ENCODE results near the gene CFH.

The CFH gene

GRCh38 chr1:196674908-196675307 is 23.1 kb downstream of the CFH start:
- Histone ChIP-seq H3K27me3 (ENCODE audit: insufficient read depth, low read depth) (no peaks in the 10 kb centered on the region), H3K27ac (no peak overlapping the region), H4K20me1 (ENCODE audit: insufficient read depth) (no peaks in the 10 kb centered on the region), H3K4me3 (IDR thresholded peaks at IDR 0.05; ENCODE audit: insufficient read depth, low read depth, low read length) (no peak overlapping the region), H2AFZ (ENCODE audit: low read depth) (no peak overlapping the region), H3K36me3 (ENCODE audit: insufficient read depth) (no peaks in the 10 kb centered on the region), H3K4me1 (ENCODE audit: low read depth, poor library complexity, severe bottlenecking) (no peaks in the 10 kb centered on the region), H3K79me2 (ENCODE audit: insufficient read depth, low read depth) (no peaks in the 10 kb centered on the region), H3K4me2 (no peak overlapping the region), H3K9ac (no peak overlapping the region)
- TF ChIP-seq CTCF (conservative IDR thresholded peaks at IDR 0.05; ENCODE audit: low read depth, low read length), result no peak

GRCh38 chr1:196677781-196678509 is 26.1 kb downstream of the CFH start:
- H2AFZ ChIP-seq (ENCODE audit: low read depth), result no peak overlapping the region
- H3K27me3 ChIP-seq (ENCODE audit: insufficient read depth, low read depth), result no peaks in the 10 kb centered on the region
- no peaks in the 10 kb centered on the region for H3K79me2 ChIP-seq (ENCODE audit: insufficient read depth, low read depth)
- no peak overlapping the region for H3K27ac ChIP-seq
- H4K20me1 ChIP-seq (ENCODE audit: insufficient read depth), result no peaks in the 10 kb centered on the region
- H3K4me1 ChIP-seq (ENCODE audit: low read depth, poor library complexity, severe bottlenecking), result no peaks in the 10 kb centered on the region
- H3K36me3 ChIP-seq (ENCODE audit: insufficient read depth), result no peaks in the 10 kb centered on the region
- no peak overlapping the region for H3K9ac ChIP-seq
- no peak overlapping the region for H3K4me3 ChIP-seq (IDR thresholded peaks at IDR 0.05; ENCODE audit: insufficient read depth, low read depth, low read length)
- no peak for TF ChIP-seq CTCF (conservative IDR thresholded peaks at IDR 0.05; ENCODE audit: low read depth, low read length)
- no peak overlapping the region for H3K4me2 ChIP-seq

- Histone ChIP-seq H3K79me2 (ENCODE audit: insufficient read depth, low read depth) (no peaks in the 10 kb centered on the region), H3K9ac (no peak overlapping the region), H3K27ac (no peak overlapping the region), H3K4me1 (ENCODE audit: low read depth, poor library complexity, severe bottlenecking) (no peaks in the 10 kb centered on the region), H3K27me3 (ENCODE audit: insufficient read depth, low read depth) (no peaks in the 10 kb centered on the region), H3K4me3 (IDR thresholded peaks at IDR 0.05; ENCODE audit: insufficient read depth, low read depth, low read length) (no peak overlapping the region), H3K4me2 (no peak overlapping the region), H4K20me1 (ENCODE audit: insufficient read depth) (no peaks in the 10 kb centered on the region), H3K36me3 (ENCODE audit: insufficient read depth) (no peaks in the 10 kb centered on the region), H2AFZ (ENCODE audit: low read depth) (no peak overlapping the region)
- TF ChIP-seq CTCF (conservative IDR thresholded peaks at IDR 0.05; ENCODE audit: low read depth, low read length), result no peak
Observed at GRCh38 chr1:196678510-196678884, 26.7 kb downstream of the CFH start.

- no peak overlapping the region for H3K4me3 ChIP-seq (IDR thresholded peaks at IDR 0.05; ENCODE audit: insufficient read depth, low read depth, low read length)
- no peak overlapping the region for H2AFZ ChIP-seq (ENCODE audit: low read depth)
- TF ChIP-seq CTCF (conservative IDR thresholded peaks at IDR 0.05; ENCODE audit: low read depth, low read length), result no peak
- H4K20me1 ChIP-seq (ENCODE audit: insufficient read depth), result no peaks in the 10 kb centered on the region
- no peak overlapping the region for H3K9ac ChIP-seq
- H3K4me2 ChIP-seq, result no peak overlapping the region
- no peaks in the 10 kb centered on the region for H3K36me3 ChIP-seq (ENCODE audit: insufficient read depth)
- H3K4me1 ChIP-seq (ENCODE audit: low read depth, poor library complexity, severe bottlenecking), result no peaks in the 10 kb centered on the region
- H3K27ac ChIP-seq, result no peak overlapping the region
- no peaks in the 10 kb centered on the region for H3K79me2 ChIP-seq (ENCODE audit: insufficient read depth, low read depth)
- H3K27me3 ChIP-seq (ENCODE audit: insufficient read depth, low read depth), result no peaks in the 10 kb centered on the region
Observed at GRCh38 chr1:196680107-196680506, 28.3 kb downstream of the CFH start.
